ENCODE data around the gene LRRC8E.
"Not testable (repeated sequence)": the region's sequence is repeated elsewhere in the genome, so short reads cannot be mapped to it uniquely, and the experiment has no call there.

LRRC8E gene

DNA sequence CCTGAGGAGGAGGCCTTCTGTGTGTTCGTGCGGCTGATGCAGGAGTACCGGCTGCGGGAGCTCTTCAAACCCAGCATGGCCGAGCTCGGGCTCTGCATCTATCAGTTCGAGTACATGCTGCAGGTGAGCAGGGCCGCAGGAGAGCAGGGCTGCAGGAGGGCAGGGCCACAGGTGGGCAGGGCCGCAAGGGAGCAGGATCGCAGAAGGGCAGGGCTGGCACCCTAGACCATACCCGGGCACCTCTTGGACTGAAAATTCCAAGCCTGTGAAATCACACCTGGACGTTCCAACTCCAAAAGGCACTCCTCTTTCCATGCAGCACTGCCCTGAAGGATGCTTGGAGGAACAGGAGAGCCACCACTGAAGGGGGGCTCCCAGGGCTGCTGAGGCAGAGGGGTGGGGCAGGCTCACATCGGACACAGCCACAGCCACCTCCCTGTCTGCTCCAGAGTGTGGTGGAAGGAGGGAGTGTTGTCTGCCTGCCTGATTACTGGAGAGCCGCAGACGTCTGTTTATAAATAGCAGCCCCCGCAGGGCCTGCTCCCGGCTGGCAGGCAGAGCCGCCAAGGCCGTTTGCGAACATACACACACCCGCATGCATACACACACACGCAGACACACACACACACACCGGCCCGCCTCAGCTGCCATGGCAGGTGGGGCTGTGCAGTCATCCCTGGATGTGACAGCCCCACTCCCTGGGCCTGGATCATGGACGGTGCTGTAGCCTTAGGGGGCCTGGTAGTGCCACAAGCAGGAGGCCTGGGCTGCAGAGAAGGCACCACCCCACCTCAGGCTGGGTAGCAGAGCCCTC is 38.1 kb upstream of the LRRC8E start:
- DNase-seq = no peak
- H3K4me3 Mint-ChIP-seq = no peak overlapping the region
- H3K9me3 Mint-ChIP-seq = no peaks in the 10 kb centered on the region
- ATAC-seq (replicated peaks) = no peak
- H3K36me3 Mint-ChIP-seq = peaks cover 3 to 6% of the 10 kb centered on the region in 2 donors
- H3K27me3 Mint-ChIP-seq = no peaks in the 10 kb centered on the region
- peaks cover 8 to 11% of the 10 kb centered on the region in 2 donors for H3K4me1 Mint-ChIP-seq
- H3K27ac Mint-ChIP-seq = no peak overlapping the region

DNA sequence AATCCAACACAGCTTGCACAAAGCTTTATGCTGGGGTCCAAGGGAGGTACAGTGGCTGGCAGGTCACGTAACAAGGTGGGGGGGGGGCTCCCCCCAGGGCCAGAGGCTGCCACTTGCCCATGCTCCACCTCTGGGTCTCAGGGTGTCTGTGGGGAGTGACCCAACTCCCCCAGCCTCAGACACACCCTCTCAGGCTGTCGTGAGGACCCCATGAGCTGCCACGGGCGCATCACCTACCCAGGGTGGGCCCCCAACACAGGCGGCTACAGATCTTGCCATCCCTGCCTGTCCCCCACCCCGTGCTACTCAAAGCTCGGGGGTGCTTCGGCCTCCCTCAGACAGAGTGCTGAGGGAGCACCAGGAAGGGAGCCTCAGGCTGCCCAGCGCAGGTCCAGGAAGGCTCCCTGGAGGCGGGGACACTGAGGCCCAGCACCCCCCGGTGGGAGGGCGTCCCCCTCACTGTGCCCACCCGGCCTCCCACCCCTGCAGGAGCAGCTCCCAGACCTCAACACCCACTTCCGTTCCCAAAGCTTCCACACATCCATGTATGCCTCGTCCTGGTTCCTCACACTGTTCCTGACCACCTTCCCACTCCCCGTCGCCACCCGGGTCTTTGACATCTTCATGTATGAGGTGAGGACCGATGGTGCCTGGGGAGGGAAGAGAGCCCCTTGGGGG is 37.2 kb upstream of the LRRC8E start:
- H3K4me1 Mint-ChIP-seq = peaks cover 8 to 11% of the 10 kb centered on the region in 2 donors
- H3K36me3 Mint-ChIP-seq = peaks cover 3 to 5% of the 10 kb centered on the region in 2 donors
- no peak for DNase-seq
- H3K27ac Mint-ChIP-seq = no peak overlapping the region
- H3K9me3 Mint-ChIP-seq = no peaks in the 10 kb centered on the region
- no peak overlapping the region for H3K4me3 Mint-ChIP-seq
- ATAC-seq (replicated peaks) = no peak
- no peaks in the 10 kb centered on the region for H3K27me3 Mint-ChIP-seq

DNA sequence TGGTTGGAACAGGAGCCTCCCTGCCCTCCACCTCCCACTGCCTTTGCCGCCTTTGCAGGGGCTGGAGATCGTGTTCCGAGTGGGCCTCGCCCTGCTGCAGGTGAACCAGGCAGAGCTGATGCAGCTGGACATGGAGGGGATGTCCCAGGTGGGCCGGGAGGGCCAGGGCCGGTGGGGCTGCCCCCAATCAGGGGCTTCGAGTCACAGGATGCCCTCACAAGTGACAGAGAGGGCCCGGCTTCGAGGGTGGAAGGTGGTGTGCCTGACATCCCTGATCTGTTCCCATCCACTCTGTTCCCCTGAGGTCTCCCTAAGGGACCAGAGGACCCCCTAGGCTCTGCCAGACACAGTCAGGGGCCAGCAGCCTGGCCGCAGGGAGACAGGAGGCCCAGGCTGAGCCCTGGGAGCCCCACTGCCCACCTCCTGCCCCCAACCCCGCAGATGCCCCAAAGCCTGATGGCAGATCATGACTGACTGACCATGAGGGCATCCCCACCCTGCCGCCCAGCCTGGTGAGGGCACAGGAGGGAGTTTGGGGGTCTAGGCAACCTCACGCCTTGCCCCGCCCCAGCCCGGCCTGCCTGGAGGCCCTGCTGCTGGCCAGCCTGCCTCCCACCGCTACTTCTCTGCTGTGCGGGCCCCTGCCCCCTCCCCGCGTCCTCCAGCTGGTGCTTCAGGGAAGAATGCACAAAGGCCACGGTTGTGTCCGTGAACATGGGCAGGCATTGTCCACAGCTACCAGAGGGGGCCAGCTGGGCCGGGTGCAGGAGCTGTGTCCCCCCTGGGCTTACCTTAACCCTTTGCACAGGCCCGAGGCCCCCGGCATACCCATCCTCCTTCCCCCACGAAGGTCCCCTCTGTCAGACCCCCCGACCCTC is 36.4 kb upstream of the LRRC8E start:
- H3K36me3 Mint-ChIP-seq = peaks cover 7 to 9% of the 10 kb centered on the region in 2 donors
- peaks cover 8 to 11% of the 10 kb centered on the region in 2 donors for H3K4me1 Mint-ChIP-seq
- H3K27me3 Mint-ChIP-seq = peaks cover 3 to 4% of the 10 kb centered on the region in 2 donors
- no peaks in the 10 kb centered on the region for H3K9me3 Mint-ChIP-seq
- no peak for ATAC-seq (replicated peaks)
- H3K4me3 Mint-ChIP-seq = no peak overlapping the region
- no peak for DNase-seq
- H3K27ac Mint-ChIP-seq = no peak overlapping the region

DNA sequence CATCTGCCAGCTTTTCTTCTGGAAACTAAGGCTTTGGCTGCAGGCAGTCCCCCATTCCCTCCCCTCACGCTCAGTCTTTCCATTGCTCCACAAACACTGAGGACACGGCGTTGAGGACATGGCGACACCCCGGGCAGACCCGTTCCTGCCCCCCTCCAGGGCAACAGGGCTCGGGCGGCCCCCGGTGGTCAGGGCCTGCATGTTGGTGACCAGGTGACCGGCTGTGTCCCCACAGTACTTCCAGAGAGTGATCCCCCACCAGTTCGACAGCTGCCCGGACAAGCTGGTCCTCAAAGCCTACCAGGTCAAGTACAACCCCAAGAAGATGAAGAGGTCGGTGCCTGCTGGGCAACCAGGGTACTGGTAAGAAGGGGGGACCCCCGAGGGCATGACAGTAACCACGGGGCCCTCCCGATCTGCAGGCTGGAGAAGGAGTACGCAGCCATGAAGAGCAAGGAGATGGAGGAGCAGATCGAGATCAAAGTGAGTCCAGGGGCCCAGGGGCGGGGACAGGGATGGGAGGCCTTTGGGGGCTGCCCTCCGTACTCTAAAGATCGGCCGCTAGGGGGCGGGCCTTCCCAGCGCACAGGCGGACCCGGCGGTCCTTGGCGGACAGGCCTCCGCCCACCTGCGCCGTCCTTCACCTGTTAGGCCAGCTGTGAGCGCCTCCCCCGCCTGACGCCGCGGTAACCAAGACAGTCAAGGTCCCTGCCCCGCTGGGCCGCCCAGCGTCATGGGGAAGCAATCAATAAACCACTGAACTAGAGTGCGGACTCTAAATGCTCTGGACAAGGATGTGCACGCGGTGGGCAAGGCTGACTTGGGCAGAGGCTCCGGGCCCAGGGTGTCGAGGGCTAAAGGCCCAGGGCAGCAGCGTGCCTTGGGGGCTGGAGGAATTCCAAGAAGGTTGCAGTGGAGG is 35.2 kb upstream of the LRRC8E start:
- Mint-ChIP-seq H3K4me3 (no peak overlapping the region), H3K4me1 (peaks cover 8 to 11% of the 10 kb centered on the region in 2 donors), H3K27me3 (peaks cover 9 to 11% of the 10 kb centered on the region in 2 donors), H3K9me3 (no peaks in the 10 kb centered on the region), H3K36me3 (peaks cover 10 to 11% of the 10 kb centered on the region in 2 donors), H3K27ac (peak overlapping the region; percentile 77)
- DNase-seq = peak; percentile 66
- peak; percentile 93 to 95 for ATAC-seq (replicated peaks)

DNA sequence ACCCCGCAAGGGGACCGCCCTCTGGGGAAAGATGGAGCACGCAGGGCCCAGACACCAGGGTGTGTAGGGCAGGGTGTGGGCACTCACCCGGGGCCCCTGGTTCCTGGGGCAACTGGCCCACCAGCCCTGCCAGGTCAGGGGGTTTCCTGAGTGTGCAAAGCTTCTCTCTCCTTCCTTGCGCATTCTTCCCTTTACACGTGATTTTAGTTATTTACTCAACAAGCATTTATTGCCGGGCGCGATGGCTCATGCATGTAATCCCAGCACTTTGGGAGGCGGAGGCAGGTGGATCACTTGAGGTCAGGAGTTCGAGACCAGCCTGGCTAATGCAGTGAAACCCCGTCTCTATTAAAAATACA is 34.6 kb upstream of the LRRC8E start:
- H3K4me3 Mint-ChIP-seq = no peak overlapping the region
- peak; percentile 14 to 24 for ATAC-seq (replicated peaks)

DNA sequence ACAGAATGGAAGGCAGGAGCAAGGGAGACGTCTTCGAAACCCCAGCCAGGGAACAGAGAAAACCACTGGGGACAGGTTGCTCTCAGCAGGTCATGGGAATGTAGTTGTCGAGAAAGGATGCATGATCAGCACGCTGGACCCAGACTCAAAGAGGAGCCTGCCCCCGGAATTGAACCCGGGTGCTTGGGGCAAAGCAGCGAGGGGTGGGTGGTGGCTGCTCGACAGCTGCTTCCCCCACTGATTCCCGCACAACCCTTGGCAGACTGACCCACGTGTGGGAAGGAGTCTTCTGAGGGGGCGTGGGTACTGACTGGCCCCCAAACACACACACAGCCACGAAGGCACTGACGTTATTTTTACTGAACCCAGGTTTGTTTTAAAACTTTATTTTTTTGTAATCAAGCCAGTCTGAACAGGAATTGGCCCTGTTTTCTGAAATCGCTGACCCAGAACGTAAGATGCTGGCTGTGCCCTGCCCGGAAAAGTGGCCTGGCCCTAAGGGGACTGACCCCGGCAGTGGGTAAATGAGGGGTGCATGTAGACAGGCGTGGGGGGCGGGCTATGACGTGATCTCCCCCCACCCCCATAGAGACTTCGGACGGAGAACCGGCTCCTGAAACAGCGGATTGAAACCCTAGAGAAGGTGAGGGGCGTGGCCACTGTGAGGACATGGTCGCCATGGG is 32.7 kb upstream of the LRRC8E start:
- no peak for DNase-seq
- H3K9me3 Mint-ChIP-seq = no peaks in the 10 kb centered on the region
- H3K27ac Mint-ChIP-seq = no peak overlapping the region
- no peak for ATAC-seq (replicated peaks)
- peaks cover 9 to 15% of the 10 kb centered on the region in 2 donors for H3K4me1 Mint-ChIP-seq
- H3K27me3 Mint-ChIP-seq = peaks cover 24 to 27% of the 10 kb centered on the region in 2 donors
- H3K4me3 Mint-ChIP-seq = no peak overlapping the region
- H3K36me3 Mint-ChIP-seq = peaks cover 13 to 25% of the 10 kb centered on the region in 2 donors

More for the DNA sequence above, 34.6 kb upstream of the LRRC8E start:
- Mint-ChIP-seq H3K27me3 (peaks cover 9 to 15% of the 10 kb centered on the region in 2 donors), H3K9me3 (no peaks in the 10 kb centered on the region), H3K4me1 (peaks cover 8 to 11% of the 10 kb centered on the region in 2 donors), H3K27ac (peak overlapping the region; percentile 9), H3K36me3 (peaks cover 10 to 14% of the 10 kb centered on the region in 2 donors)
- no peak for DNase-seq

DNA sequence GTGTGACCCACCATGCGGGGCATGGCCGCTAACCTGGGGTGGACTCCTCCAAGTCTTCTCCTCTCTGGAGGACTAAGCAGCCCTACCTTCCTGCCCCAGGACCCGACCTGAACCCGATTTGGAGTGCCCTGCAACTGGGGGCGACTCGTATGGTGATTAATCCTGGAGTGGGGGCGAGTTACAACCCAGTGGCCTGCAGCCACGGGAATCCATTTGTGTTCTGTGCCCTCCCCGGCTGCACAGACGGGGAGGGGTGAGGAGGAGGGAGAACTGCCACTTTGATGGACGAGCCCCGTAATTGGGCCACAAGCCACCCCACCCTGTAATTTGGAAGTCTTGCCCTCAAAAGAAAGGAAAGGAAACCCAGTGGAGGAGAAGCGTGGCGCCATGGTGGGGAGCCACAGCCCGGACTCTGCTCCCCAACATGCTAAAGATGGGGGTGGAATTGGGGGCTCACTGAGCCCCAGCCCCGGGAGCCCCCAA is 32.2 kb upstream of the LRRC8E start:
- ATAC-seq (replicated peaks) = no peak
- Mint-ChIP-seq H3K4me3 (no peak overlapping the region), H3K9me3 (no peaks in the 10 kb centered on the region), H3K27ac (no peak overlapping the region), H3K27me3 (peaks cover 29 to 33% of the 10 kb centered on the region in 2 donors), H3K4me1 (peaks cover 11 to 18% of the 10 kb centered on the region in 2 donors), H3K36me3 (peaks cover 16 to 29% of the 10 kb centered on the region in 2 donors)
- no peak for DNase-seq

DNA sequence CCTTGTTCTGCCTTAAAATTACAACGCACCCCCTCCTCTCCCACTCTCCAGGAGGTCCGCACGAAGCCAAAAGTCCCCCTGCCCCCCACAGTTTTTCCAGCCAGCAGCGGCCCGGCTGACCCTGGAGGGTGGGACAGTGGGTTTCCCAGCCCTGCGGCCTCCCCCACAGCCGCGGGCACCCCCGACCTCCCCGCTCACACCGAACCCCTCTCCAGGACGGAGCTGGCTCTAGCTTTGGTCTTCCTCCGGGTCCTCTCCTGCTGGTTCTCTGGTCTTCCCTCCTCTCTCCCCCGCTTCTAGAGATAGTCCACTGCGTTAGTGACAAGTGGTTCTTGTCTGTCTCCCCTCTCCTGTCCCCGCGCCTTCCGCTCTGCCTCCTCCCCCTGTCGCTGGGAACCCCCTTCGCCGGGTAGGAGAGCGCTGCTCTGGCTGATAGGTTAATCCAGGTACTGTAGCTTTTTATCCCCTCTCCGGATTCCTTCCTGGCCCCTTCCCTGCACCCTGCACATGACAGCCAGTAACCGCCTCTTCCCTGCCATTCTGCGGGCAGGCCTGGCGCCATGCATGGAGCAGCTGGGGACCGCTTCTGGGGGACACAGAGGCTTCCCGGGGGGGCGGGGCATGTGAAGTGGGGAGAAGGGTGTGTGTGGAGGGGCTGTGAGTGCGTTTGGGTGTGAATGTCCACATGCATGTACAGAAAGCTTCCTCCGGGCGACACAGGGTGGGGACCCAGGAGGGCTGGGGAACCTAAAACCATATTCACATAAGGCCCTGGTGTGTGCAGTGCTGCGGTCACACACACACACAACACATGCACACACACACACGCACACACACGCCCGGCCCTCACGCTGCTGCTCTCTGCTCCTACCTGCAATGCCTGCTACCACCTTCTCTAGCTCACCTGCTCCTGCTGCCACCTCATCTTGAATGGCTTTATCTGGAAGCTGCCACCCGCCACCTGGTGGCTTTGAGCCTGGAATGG is 31.3 kb upstream of the LRRC8E start:
- peaks cover 16 to 30% of the 10 kb centered on the region in 2 donors for H3K36me3 Mint-ChIP-seq
- ATAC-seq (replicated peaks) (no peak), DNase-seq (no peak)
- peaks cover 12 to 26% of the 10 kb centered on the region in 2 donors for H3K4me1 Mint-ChIP-seq
- H3K27me3 Mint-ChIP-seq = peaks cover 37 to 38% of the 10 kb centered on the region in 2 donors
- no peak overlapping the region for H3K4me3 Mint-ChIP-seq
- no peak overlapping the region for H3K27ac Mint-ChIP-seq
- no peaks in the 10 kb centered on the region for H3K9me3 Mint-ChIP-seq

DNA sequence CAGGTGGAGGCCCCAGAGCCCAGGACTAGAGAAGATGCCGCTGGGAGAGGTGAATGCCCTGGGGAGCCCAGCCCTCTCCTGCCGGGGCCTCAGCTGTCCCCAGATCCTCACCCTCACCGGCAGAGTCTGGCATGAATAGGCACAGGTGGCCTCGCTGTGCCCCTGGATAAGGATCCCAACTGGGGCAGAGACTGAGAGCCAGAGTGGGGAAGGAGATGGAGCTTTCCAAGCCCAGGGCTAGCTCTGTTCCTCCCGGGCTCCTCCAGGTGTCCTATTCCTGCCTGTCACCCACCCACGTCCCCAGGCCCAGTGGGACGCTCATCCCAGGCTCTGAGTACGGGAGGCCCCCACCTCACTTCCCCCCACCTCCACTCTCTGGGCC is 30.6 kb upstream of the LRRC8E start:
- DNase-seq = no peak
- Mint-ChIP-seq H3K9me3 (no peaks in the 10 kb centered on the region), H3K27ac (no peak overlapping the region), H3K4me3 (no peak overlapping the region), H3K27me3 (peaks cover 38 to 41% of the 10 kb centered on the region in 2 donors), H3K36me3 (peaks cover 16 to 30% of the 10 kb centered on the region in 2 donors), H3K4me1 (peaks cover 12 to 28% of the 10 kb centered on the region in 2 donors)
- no peak for ATAC-seq (replicated peaks)

DNA sequence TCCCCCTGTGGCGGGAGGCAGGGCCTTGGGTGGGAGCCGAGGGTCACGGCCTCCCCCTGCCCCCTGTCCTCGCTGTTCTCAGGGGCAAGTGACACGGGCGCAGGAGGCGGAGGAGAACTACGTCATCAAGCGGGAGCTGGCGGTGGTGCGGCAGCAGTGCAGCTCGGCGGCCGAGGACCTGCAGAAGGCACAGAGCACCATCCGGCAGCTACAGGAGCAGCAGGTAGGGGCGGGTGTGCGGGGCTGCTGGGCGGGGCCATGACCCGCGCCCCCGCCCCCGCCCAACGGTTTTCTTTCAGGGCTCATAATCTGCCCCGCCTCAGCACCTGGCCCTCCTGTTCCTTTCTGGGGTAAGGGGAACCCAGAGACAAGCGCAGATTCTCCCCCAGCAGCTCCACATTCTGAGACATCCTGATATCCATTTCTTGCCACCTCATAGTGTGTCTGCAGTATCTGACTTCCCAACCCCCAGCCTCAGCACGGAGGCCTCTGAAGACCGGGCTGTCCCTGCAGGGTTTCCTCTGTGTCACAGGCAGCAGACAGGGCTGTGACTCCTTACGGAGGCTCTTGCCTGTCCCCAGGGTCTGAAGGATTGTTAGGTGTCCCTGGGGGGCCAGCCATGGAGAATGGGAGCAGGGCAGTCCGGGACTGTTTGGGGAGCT is 30.1 kb upstream of the LRRC8E start:
- H3K27me3 Mint-ChIP-seq = peaks cover 38 to 41% of the 10 kb centered on the region in 2 donors
- ATAC-seq (replicated peaks) (no peak), DNase-seq (no peak)
- H3K4me1 Mint-ChIP-seq = peaks cover 8 to 23% of the 10 kb centered on the region in 2 donors
- no peaks in the 10 kb centered on the region for H3K9me3 Mint-ChIP-seq
- H3K4me3 Mint-ChIP-seq = peak overlapping the region in 1 of 2 donors; percentile 25
- peaks cover 16 to 30% of the 10 kb centered on the region in 2 donors for H3K36me3 Mint-ChIP-seq
- no peak overlapping the region for H3K27ac Mint-ChIP-seq

DNA sequence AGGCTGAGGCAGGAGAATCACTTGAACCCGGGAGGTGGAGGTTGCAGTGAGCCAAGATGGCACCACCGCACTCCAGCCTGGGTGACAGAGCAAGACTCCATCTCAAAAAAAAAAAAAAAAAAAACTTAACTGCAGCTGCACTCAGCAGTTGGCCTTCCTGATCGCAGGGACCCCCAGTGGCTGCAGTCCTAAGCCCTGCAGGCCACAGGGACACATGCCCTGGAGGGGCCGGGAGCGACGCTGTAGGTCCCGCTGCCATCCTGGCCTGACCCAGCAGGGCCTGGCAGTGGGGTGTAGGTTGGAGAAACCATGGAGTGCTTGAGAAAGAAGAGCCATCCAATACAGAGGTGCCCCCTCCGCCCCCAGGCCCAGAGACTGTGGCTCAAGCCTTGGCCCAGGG is 29.2 kb upstream of the LRRC8E start:
- not testable (repeated sequence) for H3K4me3 Mint-ChIP-seq; H3K9me3 Mint-ChIP-seq; H3K27ac Mint-ChIP-seq; ATAC-seq (replicated peaks); DNase-seq
- peaks cover 16 to 30% of the 10 kb centered on the region in 2 donors for H3K36me3 Mint-ChIP-seq
- H3K27me3 Mint-ChIP-seq = peaks cover 47% of the 10 kb centered on the region in 2 donors
- H3K4me1 Mint-ChIP-seq = peaks cover 5 to 18% of the 10 kb centered on the region in 2 donors

Measured in stimulated activated naive B cell treated with anti-CD40 and anti-IgM and Interleukin-4, amounts not matched to agents 10 μg/mL and 1 μg/mL and 100 μg/mL, for 72 hours (primary cell).